HepG2 (cell line): ENCODE results near the gene CDK14. TPM values are rescaled to one million over a fixed set of nuclear protein-coding genes. Genes with fewer than 3 reads are reported as not detected.

Experiments used
- ATAC-seq: fragments of 200-7000 bp; cut with Tn5 transposase; 3 replicates; pipeline ENCODE4 v1.9.1; 2020; ENCODE audit warnings: mild to moderate bottlenecking, moderate library complexity
- BruUV-seq: library from RNA; stranded (reverse); fragments of 400-500 nt; replicated peaks from 2 replicates; lab custom pipeline; 2021; lab: Mats Ljungman, UMichigan
- CTCF ChIA-PET: fragments of 300-600 bp; formaldehyde crosslinking; extraction: SDS; loops from one replicate; lab custom pipeline; 2021; ENCODE audit warnings: low total read pairs, inconsistent platforms, low intra/inter-chr PET ratio; lab: Yijun Ruan, JAX
- POLR2A ChIA-PET: fragments of 350-600 bp; sonication (Branson Sonifier 250); formaldehyde crosslinking; loops from one replicate; lab custom pipeline; 2020; ENCODE audit warnings: antibody characterized with exemption, inconsistent platforms; lab: Yijun Ruan, JAX
- DNase-seq: peaks from one replicate; pipeline ENCODE4 v3.0.0-alpha.2; 2015; ENCODE audit warnings: low spot score
- FAIRE-seq: peaks from 3 replicates; lab custom pipeline; 2011; peaks lifted over from hg19 to GRCh38; lab: Jason Lieb, UNC
- H2AFZ ChIP-seq: one replicate; pipeline ENCODE4 v1.6.1; 2011; ENCODE audit warnings: low read length, inconsistent platforms
- H3K27ac ChIP-seq: fragments of 300-600 bp; 3 replicates; pipeline ENCODE4 v1.8.0; 2011; ENCODE audit warnings: mixed run types, mild to moderate bottlenecking, mixed read lengths, low read length, inconsistent platforms; ENCODE audit not compliant: insufficient read depth; ENCODE audit errors: extremely low read length
- H3K27me3 ChIP-seq, 2 experiments: fragments of 200-600 bp in 1 of 2; 2 replicates in 1 of 2; 3 replicates in 1 of 2; pipeline versions ENCODE4 v1.6.0 to v1.8.0; 2011; ENCODE audit warnings: low read length in 2 of 2, mild to moderate bottlenecking in 2 of 2, moderate library complexity in 2 of 2, inconsistent platforms in 1 of 2; ENCODE audit not compliant: insufficient read depth in 2 of 2, control insufficient read depth in 1 of 2
- H3K36me3 ChIP-seq, 2 experiments: fragments of 200-600 bp in 1 of 2; replicated peaks in 1 of 2; 2 replicates in 1 of 2; 3 replicates in 1 of 2; pipeline versions ENCODE4 v1.5.1 to v1.8.0; 2011; ENCODE audit warnings: low read length in 2 of 2, inconsistent platforms in 1 of 2; ENCODE audit not compliant: insufficient read depth in 2 of 2, control insufficient read depth in 1 of 2
- H3K4me1 ChIP-seq: 2 replicates; pipeline ENCODE4 v1.5.1; 2012; ENCODE audit warnings: low read length, inconsistent platforms; ENCODE audit not compliant: insufficient read depth
- H3K4me2 ChIP-seq: 2 replicates; pipeline ENCODE4 v1.6.0; 2011; ENCODE audit warnings: low read depth, low read length, inconsistent platforms
- H3K4me3 ChIP-seq, 3 experiments: fragments of 200-600 bp in 1 of 3; sonication (generic), shearing (Covaris generic) in 1 of 3; replicated peaks in 1 of 3; 2 replicates each; pipeline ENCODE4 v1.5.1; 2011 to 2016; ENCODE audit warnings: low read length in 3 of 3, inconsistent platforms in 2 of 3, low read depth in 2 of 3, mild to moderate bottlenecking in 2 of 3, control low read depth in 1 of 3, mixed read lengths in 1 of 3; ENCODE audit not compliant: insufficient read depth in 1 of 3
- H3K79me2 ChIP-seq: one replicate; pipeline ENCODE4 v1.6.1; 2011; ENCODE audit warnings: low read length, inconsistent platforms; ENCODE audit not compliant: insufficient read depth
- H3K9ac ChIP-seq: 2 replicates; pipeline ENCODE4 v1.6.0; 2011; ENCODE audit warnings: mild to moderate bottlenecking, low read depth, low read length, inconsistent platforms; ENCODE audit not compliant: insufficient read depth
- H3K9me3 ChIP-seq: 2 replicates; pipeline ENCODE4 v1.5.1; 2012; ENCODE audit warnings: mild to moderate bottlenecking, low read length
- H4K20me1 ChIP-seq: 2 replicates; pipeline ENCODE4 v1.6.0; 2011; ENCODE audit warnings: inconsistent platforms, mild to moderate bottlenecking, low read length, moderate library complexity; ENCODE audit not compliant: insufficient read depth
- CEBPB ChIP-seq: IDR thresholded peaks from 2 replicates; pipeline ENCODE4 v1.6.1; 2011; ENCODE audit warnings: low read depth, low read length, improper control_type of control experiment, borderline replicate concordance
- CEBPG ChIP-seq: IDR thresholded peaks from 2 replicates; pipeline ENCODE4 v1.6.1; 2016
- EP300 ChIP-seq, 3 experiments: sonication (generic) in 1 of 3; formaldehyde crosslinking in 1 of 3; IDR thresholded peaks; 2 replicates each; pipeline versions ENCODE4 v1.5.1 to v1.6.1; 2011 to 2020; ENCODE audit warnings: low read depth in 2 of 3, low read length in 2 of 3, borderline replicate concordance in 1 of 3, improper control_type of control experiment in 1 of 3, mild to moderate bottlenecking in 1 of 3, missing genetic modification reagents in 1 of 3, moderate library complexity in 1 of 3
- EZH2 ChIP-seq: conservative IDR thresholded peaks from 2 replicates; pipeline ENCODE4 v1.6.1; 2012; ENCODE audit warnings: mild to moderate bottlenecking, low read depth, low read length, moderate library complexity
- FOSL2 ChIP-seq: sonication (generic); formaldehyde crosslinking; IDR thresholded peaks from 2 replicates; pipeline ENCODE4 v1.4.0; 2020; ENCODE audit warnings: missing genetic modification reagents
- HNF4A ChIP-seq: sonication (generic); formaldehyde crosslinking; IDR thresholded peaks from 2 replicates; pipeline ENCODE4 v1.4.0; 2020; ENCODE audit warnings: missing genetic modification reagents
- HNF4G ChIP-seq, 2 experiments: sonication (generic) in 1 of 2; formaldehyde crosslinking in 1 of 2; IDR thresholded peaks; 2 replicates each; pipeline versions ENCODE4 v1.4.0 to v1.6.1; 2011 to 2020; ENCODE audit warnings: borderline replicate concordance in 2 of 2, low read depth in 2 of 2, mild to moderate bottlenecking in 2 of 2, low read length in 1 of 2, missing genetic modification reagents in 1 of 2, moderate library complexity in 1 of 2
- KAT2B ChIP-seq: fragments of 150-350 bp; IDR thresholded peaks from 2 replicates; pipeline ENCODE4 v1.6.1; 2014; ENCODE audit warnings: low read depth, low read length, borderline replicate concordance
- LCORL ChIP-seq, 2 experiments: fragments of 450-650 bp in 1 of 2; sonication (generic) in 1 of 2; formaldehyde crosslinking in 1 of 2; IDR thresholded peaks; 2 replicates each; pipeline versions ENCODE4 v1.5.0 to v1.6.1; 2017 to 2020; ENCODE audit warnings: antibody characterized with exemption in 1 of 2, missing genetic modification reagents in 1 of 2
- NCOR1 ChIP-seq: fragments of 200-600 bp; sonication (generic); IDR thresholded peaks from 2 replicates; pipeline ENCODE4 v1.7.0; 2017; ENCODE audit warnings: antibody characterized with exemption, low read length, borderline replicate concordance
- ONECUT2 ChIP-seq: sonication (generic); formaldehyde crosslinking; IDR thresholded peaks from 2 replicates; pipeline ENCODE4 v1.4.0; 2020; ENCODE audit warnings: missing genetic modification reagents
- PAXIP1 ChIP-seq: sonication (generic); formaldehyde crosslinking; conservative IDR thresholded peaks from 2 replicates; pipeline ENCODE4 v1.4.0; 2020; ENCODE audit warnings: mild to moderate bottlenecking, missing genetic modification reagents, moderate library complexity
- SALL1 ChIP-seq: sonication (generic); formaldehyde crosslinking; IDR thresholded peaks from 2 replicates; pipeline ENCODE4 v1.8.0; 2022; ENCODE audit warnings: mild to moderate bottlenecking, missing genetic modification reagents
- ZKSCAN8 ChIP-seq: IDR thresholded peaks from 2 replicates; pipeline ENCODE4 v1.6.1; 2016; ENCODE audit warnings: borderline replicate concordance, missing genetic modification reagents, missing compliant biosample characterization
- WGBS: methylation state at CpG from one replicate; pipeline ENCODE4 v1.1.6; 2017; ENCODE audit warnings: low lambda C conversion rate; 5-methylcytosine and 5-hydroxymethylcytosine counted together
- in situ Hi-C: cut with HindIII; loops from 2 replicates; pipeline ENCODE4 v1.10.0; 2017; ENCODE audit warnings: low pct_unique_long_range_greater_than_20kb; ENCODE audit not compliant: extremely low pct_ligation_motif_present
- intact Hi-C: fragments of 100-400 bp; cut with micrococcal nuclease; formaldehyde crosslinking; loops from one replicate; pipeline ENCODE4 v1.10.0; 2022; ENCODE audit not compliant: unreplicated experiment
- polyA plus RNA-seq, 8 experiments: library from polyadenylated mRNA; depleted of rRNA in 3 of 8; stranded (reverse) in 7 of 8; unstranded in 1 of 8; fragments of >200 nt; fragmentation: Illumina TruSeq in 4 of 8; extraction: Trizol in 4 of 8; gene quantifications; 2 replicates each; pipeline versions ENCODE4 v1.2.1 to v1.2.3, GENCODE V29; 2011 to 2016; ENCODE audit warnings: low read depth in 4 of 8, missing spikeins in 1 of 8, mixed read lengths in 1 of 8; ENCODE audit not compliant: insufficient read depth in 1 of 8
- total RNA-seq, 5 experiments: library from RNA; depleted of rRNA; stranded (reverse); fragments of >200 nt; fragmentation: Illumina TruSeq; extraction: Trizol; gene quantifications; 2 replicates each; pipeline ENCODE4 v1.2.3, GENCODE V29; 2016; ENCODE audit warnings: low read depth in 1 of 5
- TF ChIP-seq, protein P1 (sequence below): sonication (generic); formaldehyde crosslinking; IDR thresholded peaks from 2 replicates; pipeline ENCODE4 v1.4.0; 2020; ENCODE audit warnings: missing genetic modification reagents, mild to moderate bottlenecking, borderline replicate concordance

CDK14 gene
- total and polyA plus RNA-seq, 2 of the 13 experiments (the other 11 are each of a cell fraction or from before 2014, with no cell fraction given), result 0.26 to 0.71 TPM

DNA sequence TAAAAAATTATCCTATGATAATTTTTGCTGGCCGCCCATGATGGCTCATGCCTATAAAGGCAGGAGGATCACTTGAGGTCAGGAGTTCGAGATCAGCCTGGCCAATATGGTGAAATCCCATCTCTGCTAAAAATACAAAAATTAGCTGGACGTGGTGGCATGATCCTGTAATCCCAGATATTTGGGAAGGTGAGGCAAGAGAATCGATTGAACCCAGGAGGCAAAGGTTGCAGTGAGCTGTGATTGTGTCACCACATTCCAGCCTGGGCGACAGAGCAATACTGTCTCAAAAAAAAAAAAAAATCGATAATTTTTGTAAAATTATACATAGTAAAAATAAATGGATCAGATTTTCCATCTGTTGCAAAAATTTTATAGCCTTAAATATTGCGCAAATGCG is 31.7 kb upstream of the CDK14 start:
- Histone ChIP-seq H2AFZ (no peak overlapping the region), H3K27me3 (no peaks in the 10 kb centered on the region), H4K20me1 (no peaks in the 10 kb centered on the region), H3K4me1 (no peaks in the 10 kb centered on the region), H3K4me2 (no peak overlapping the region), H3K36me3 (no peaks in the 10 kb centered on the region), H3K4me3 (no peak overlapping the region), H3K9me3 (no peaks in the 10 kb centered on the region), H3K9ac (no peak overlapping the region), H3K79me2 (no peaks in the 10 kb centered on the region), H3K27ac (no peak overlapping the region)
- 23% methylated on average over 8 of the region's 8 CpGs for WGBS
- FAIRE-seq (no peak), DNase-seq (no peak), ATAC-seq (peak; percentile 47)
- ChIA-PET POLR2A (no interaction called here), CTCF (no interaction called here)
- no TSS peak for BruUV-seq
- intact Hi-C loops (no loop called here), in situ Hi-C loops (no loop called here)
- TF ChIP-seq KAT2B (peak; percentile 59), EZH2 (no peak), FOSL2 (no peak), ONECUT2 (peak; percentile 76), EP300 (IDR thresholded peaks at IDR 0.05; ENCODE audit: low read depth in 2 of 2, low read length in 2 of 2) (peak in 1 of 2 experiments; percentile 20; a peak in 1 of 4 replicates), EP300 (CRISPR knock-in tag; IDR thresholded peaks at IDR 0.05; ENCODE audit: borderline replicate concordance) (no peak), NCOR1 (0 out of 2 replicates have a peak, but pooled peaks have one; percentile 21), CEBPB (peak; percentile 41; the same call in 1 of the 2 replicates), CEBPG (0 out of 2 replicates have a peak, but pooled peaks have one; percentile 22), SALL1 (CRISPR knock-in tag) (peak; percentile 61), PAXIP1 (CRISPR knock-in tag) (0 out of 2 replicates have a peak, but pooled peaks have one; percentile 32), LCORL (IDR thresholded peaks at IDR 0.05) (peak; percentile 65; the same call in 1 of the 2 replicates), LCORL (CRISPR knock-in tag; IDR thresholded peaks at IDR 0.05) (0 out of 2 replicates have a peak, but pooled peaks have one; percentile 23), ZKSCAN8 (CRISPR knock-in tag) (no peak), HNF4G (IDR thresholded peaks at IDR 0.05; ENCODE audit: borderline replicate concordance, low read depth, low read length) (peak; percentile 45; the same call in 1 of the 2 replicates), HNF4G (CRISPR knock-in tag; IDR thresholded peaks at IDR 0.05; ENCODE audit: borderline replicate concordance, low read depth) (no peak), HNF4A (CRISPR knock-in tag) (peak; percentile 59)
- TF ChIP-seq, protein P1, sequence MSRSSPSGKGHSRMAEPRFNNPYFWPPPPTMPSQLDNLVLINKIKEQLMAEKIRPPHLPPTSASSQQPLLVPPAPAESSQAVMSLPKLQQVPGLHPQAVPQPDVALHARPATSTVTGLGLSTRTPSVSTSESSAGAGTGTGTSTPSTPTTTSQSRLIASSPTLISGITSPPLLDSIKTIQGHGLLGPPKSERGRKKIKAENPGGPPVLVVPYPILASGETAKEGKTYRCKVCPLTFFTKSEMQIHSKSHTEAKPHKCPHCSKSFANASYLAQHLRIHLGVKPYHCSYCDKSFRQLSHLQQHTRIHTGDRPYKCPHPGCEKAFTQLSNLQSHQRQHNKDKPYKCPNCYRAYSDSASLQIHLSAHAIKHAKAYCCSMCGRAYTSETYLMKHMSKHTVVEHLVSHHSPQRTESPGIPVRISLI, result peak; percentile 47; the same call in 1 of the 2 replicates
